Choroid plexus epithelial cell (primary cell): Measurements from ENCODE around the gene IL32.

Source experiments
- DNase-seq: peaks from one replicate; pipeline ENCODE4 v3.0.0-alpha.2; 2010; ENCODE audit warnings: low read depth
- H3K4me3 ChIP-seq: 2 replicates; pipeline ENCODE4 v1.5.1; 2011; ENCODE audit warnings: low read depth, mild to moderate bottlenecking, control low read depth, low read length, moderate library complexity
- CTCF ChIP-seq: conservative IDR thresholded peaks from 2 replicates; pipeline ENCODE4 v1.5.1; 2011; ENCODE audit warnings: low read depth, mild to moderate bottlenecking, control low read depth, inconsistent platforms, low read length, moderate library complexity

IL32 gene

GRCh38 chr16:3112881-3113574 is 47.6 kb downstream of the IL32 start:
- H3K4me3 ChIP-seq, result peak overlapping the region; percentile 80
- DNase-seq, result peak; percentile 42
- TF ChIP-seq CTCF, result no peak

GRCh38 chr16:3113765-3114479 is 48.5 kb downstream of the IL32 start:
- no peak for TF ChIP-seq CTCF
- DNase-seq, result no peak
- peak overlapping the region; percentile 80 for H3K4me3 ChIP-seq

GRCh38 chr16:3115003-3115402 is 49.6 kb downstream of the IL32 start:
- no peak overlapping the region for H3K4me3 ChIP-seq
- no peak for TF ChIP-seq CTCF

GRCh38 chr16:3115561-3115960 is 50.1 kb downstream of the IL32 start:
- H3K4me3 ChIP-seq, result no peak overlapping the region
- no peak for DNase-seq
- no peak for TF ChIP-seq CTCF

More at GRCh38 chr16:3115003-3115402, 49.6 kb downstream of the IL32 start:
- DNase-seq, result no peak

- no peak overlapping the region for H3K4me3 ChIP-seq
- no peak for TF ChIP-seq CTCF
- DNase-seq, result no peak
Measured at GRCh38 chr16:3118204-3118790, 52.9 kb downstream of the IL32 start.

GRCh38 chr16:3118846-3119245 is 53.4 kb downstream of the IL32 start:
- DNase-seq, result no peak
- no peak overlapping the region for H3K4me3 ChIP-seq
- no peak for TF ChIP-seq CTCF
